ENCODE results near the gene C2orf49. TPM values are rescaled to one million over a fixed set of nuclear protein-coding genes. Genes with fewer than 3 reads are reported as not detected.

The C2orf49 gene
- total and polyA plus RNA-seq, 5 donors from 2014 or later, result 11.0 to 19.5 (median 11.7) TPM

- H3K36me3 Mint-ChIP-seq, result no peaks in the 10 kb centered on the region
- H3K4me1 ChIP-seq (ENCODE audit: control insufficient read depth, insufficient read depth, low read length, poor library complexity, severe bottlenecking), result no peaks in the 10 kb centered on the region
Measured at GRCh38 chr2:105387225-105387624, 49.9 kb downstream of the C2orf49 start.

GRCh38 chr2:105388971-105389381 lies 51.6 kb downstream of the C2orf49 start:
- Mint-ChIP-seq H3K4me3 (no peak overlapping the region), H3K4me1 (no peaks in the 10 kb centered on the region), H3K9me3 (peaks cover 0 to 1% (median 0%) of the 10 kb centered on the region in 7 donors), H3K27ac (no peak overlapping the region), H3K27me3 (peaks cover 5% of the 10 kb centered on the region), H3K36me3 (no peaks in the 10 kb centered on the region)
- no peaks in the 10 kb centered on the region for H3K9me3 ChIP-seq (ENCODE audit: control insufficient read depth in 2 of 2, low read length in 2 of 2)
- H3K36me3 ChIP-seq (ENCODE audit: control insufficient read depth, insufficient read depth, low read length), result no peaks in the 10 kb centered on the region
- no peak for DNase-seq
- no peak overlapping the region for H3K4me3 ChIP-seq (ENCODE audit: low read depth, low read length)
- H3K27ac ChIP-seq (ENCODE audit: insufficient read depth, low read length, poor library complexity, severe bottlenecking), result no peak overlapping the region
- no peaks in the 10 kb centered on the region for H3K4me1 ChIP-seq (ENCODE audit: control insufficient read depth, insufficient read depth, low read length, poor library complexity, severe bottlenecking)
- no peak for ATAC-seq (ENCODE audit: low read depth in 2 of 2)
- peaks cover 5% of the 10 kb centered on the region for H3K27me3 ChIP-seq (ENCODE audit: control insufficient read depth, insufficient read depth, low read length)

More at GRCh38 chr2:105387225-105387624, 49.9 kb downstream of the C2orf49 start:
- Mint-ChIP-seq H3K4me3 (no peak overlapping the region), H3K4me1 (no peaks in the 10 kb centered on the region), H3K27me3 (no peaks in the 10 kb centered on the region), H3K9me3 (peaks cover 0 to 1% (median 0%) of the 10 kb centered on the region in 7 donors), H3K27ac (no peak overlapping the region)
- ATAC-seq (ENCODE audit: low read depth in 2 of 2) (no peak), DNase-seq (no peak)
- Histone ChIP-seq H3K4me3 (ENCODE audit: low read depth, low read length) (no peak overlapping the region), H3K27me3 (ENCODE audit: control insufficient read depth, insufficient read depth, low read length) (no peaks in the 10 kb centered on the region), H3K9me3 (ENCODE audit: control insufficient read depth in 2 of 2, low read length in 2 of 2) (no peaks in the 10 kb centered on the region), H3K36me3 (ENCODE audit: control insufficient read depth, insufficient read depth, low read length) (no peaks in the 10 kb centered on the region), H3K27ac (ENCODE audit: insufficient read depth, low read length, poor library complexity, severe bottlenecking) (no peak overlapping the region)

- no peak for DNase-seq
- H3K36me3 ChIP-seq (ENCODE audit: control insufficient read depth, insufficient read depth, low read length), result no peaks in the 10 kb centered on the region
- Mint-ChIP-seq H3K27ac (peak overlapping the region in 1 of 3 donors; percentile 56), H3K36me3 (no peaks in the 10 kb centered on the region), H3K9me3 (no peaks in the 10 kb centered on the region), H3K27me3 (peaks cover 17% of the 10 kb centered on the region), H3K4me1 (no peaks in the 10 kb centered on the region), H3K4me3 (no peak overlapping the region)
- H3K9me3 ChIP-seq (ENCODE audit: control insufficient read depth in 2 of 2, low read length in 2 of 2), result no peaks in the 10 kb centered on the region
- no peak overlapping the region for H3K4me3 ChIP-seq (ENCODE audit: low read depth, low read length)
- no peaks in the 10 kb centered on the region for H3K4me1 ChIP-seq (ENCODE audit: control insufficient read depth, insufficient read depth, low read length, poor library complexity, severe bottlenecking)
- H3K27me3 ChIP-seq (ENCODE audit: control insufficient read depth, insufficient read depth, low read length), result peaks cover 9% of the 10 kb centered on the region
- H3K27ac ChIP-seq (ENCODE audit: insufficient read depth, low read length, poor library complexity, severe bottlenecking), result no peak overlapping the region
- ATAC-seq (ENCODE audit: low read depth in 2 of 2), result no peak
Measured at GRCh38 chr2:105390454-105390853, 53.1 kb downstream of the C2orf49 start.

GRCh38 chr2:105391058-105391627 lies 53.8 kb downstream of the C2orf49 start:
- Mint-ChIP-seq H3K36me3 (no peaks in the 10 kb centered on the region), H3K27me3 (peaks cover 23% of the 10 kb centered on the region), H3K4me3 (no peak overlapping the region), H3K9me3 (no peaks in the 10 kb centered on the region), H3K4me1 (no peaks in the 10 kb centered on the region), H3K27ac (no peak overlapping the region)
- DNase-seq (no peak), ATAC-seq (ENCODE audit: low read depth in 2 of 2) (no peak)
- H3K9me3 ChIP-seq (ENCODE audit: control insufficient read depth in 2 of 2, low read length in 2 of 2), result no peaks in the 10 kb centered on the region
- peaks cover 9% of the 10 kb centered on the region for H3K27me3 ChIP-seq (ENCODE audit: control insufficient read depth, insufficient read depth, low read length)
- no peak overlapping the region for H3K4me3 ChIP-seq (ENCODE audit: low read depth, low read length)
- no peak overlapping the region for H3K27ac ChIP-seq (ENCODE audit: insufficient read depth, low read length, poor library complexity, severe bottlenecking)
- H3K36me3 ChIP-seq (ENCODE audit: control insufficient read depth, insufficient read depth, low read length), result no peaks in the 10 kb centered on the region
- no peaks in the 10 kb centered on the region for H3K4me1 ChIP-seq (ENCODE audit: control insufficient read depth, insufficient read depth, low read length, poor library complexity, severe bottlenecking)

GRCh38 chr2:105391763-105392662 lies 54.7 kb downstream of the C2orf49 start:
- no peak overlapping the region for H3K27ac Mint-ChIP-seq
- no peak overlapping the region for H3K4me3 ChIP-seq (ENCODE audit: low read depth, low read length)
- no peak for ATAC-seq (ENCODE audit: low read depth in 2 of 2)
- no peak overlapping the region for H3K4me3 Mint-ChIP-seq
- no peaks in the 10 kb centered on the region for H3K9me3 Mint-ChIP-seq
- H3K9me3 ChIP-seq (ENCODE audit: control insufficient read depth in 2 of 2, low read length in 2 of 2), result no peaks in the 10 kb centered on the region
- H3K27ac ChIP-seq (ENCODE audit: insufficient read depth, low read length, poor library complexity, severe bottlenecking), result no peak overlapping the region
- H3K4me1 Mint-ChIP-seq, result no peaks in the 10 kb centered on the region
- no peaks in the 10 kb centered on the region for H3K4me1 ChIP-seq (ENCODE audit: control insufficient read depth, insufficient read depth, low read length, poor library complexity, severe bottlenecking)
- H3K27me3 ChIP-seq (ENCODE audit: control insufficient read depth, insufficient read depth, low read length), result peaks cover 12% of the 10 kb centered on the region
- no peak for DNase-seq
- H3K36me3 Mint-ChIP-seq, result no peaks in the 10 kb centered on the region
- H3K36me3 ChIP-seq (ENCODE audit: control insufficient read depth, insufficient read depth, low read length), result no peaks in the 10 kb centered on the region
- H3K27me3 Mint-ChIP-seq, result peaks cover 32% of the 10 kb centered on the region

GRCh38 chr2:105393373-105394055 lies 56.2 kb downstream of the C2orf49 start:
- no peak overlapping the region for H3K27ac ChIP-seq (ENCODE audit: insufficient read depth, low read length, poor library complexity, severe bottlenecking)
- peaks cover 21% of the 10 kb centered on the region for H3K27me3 ChIP-seq (ENCODE audit: control insufficient read depth, insufficient read depth, low read length)
- Mint-ChIP-seq H3K4me3 (no peak overlapping the region), H3K27ac (no peak overlapping the region), H3K36me3 (no peaks in the 10 kb centered on the region), H3K4me1 (peaks cover 0 to 5% (median 4%) of the 10 kb centered on the region in 4 donors), H3K9me3 (no peaks in the 10 kb centered on the region), H3K27me3 (peaks cover 42% of the 10 kb centered on the region)
- no peak overlapping the region for H3K4me3 ChIP-seq (ENCODE audit: low read depth, low read length)
- H3K9me3 ChIP-seq (ENCODE audit: control insufficient read depth in 2 of 2, low read length in 2 of 2), result no peaks in the 10 kb centered on the region
- no peak for ATAC-seq (ENCODE audit: low read depth in 2 of 2)
- no peaks in the 10 kb centered on the region for H3K36me3 ChIP-seq (ENCODE audit: control insufficient read depth, insufficient read depth, low read length)
- peaks cover 4% of the 10 kb centered on the region for H3K4me1 ChIP-seq (ENCODE audit: control insufficient read depth, insufficient read depth, low read length, poor library complexity, severe bottlenecking)
- DNase-seq, result no peak

- Mint-ChIP-seq H3K4me3 (no peak overlapping the region), H3K27ac (no peak overlapping the region), H3K36me3 (no peaks in the 10 kb centered on the region), H3K4me1 (peaks cover 0 to 8% (median 4%) of the 10 kb centered on the region in 4 donors), H3K9me3 (no peaks in the 10 kb centered on the region), H3K27me3 (peaks cover 49% of the 10 kb centered on the region)
- ATAC-seq (ENCODE audit: low read depth in 2 of 2) (no peak), DNase-seq (no peak)
- Histone ChIP-seq H3K36me3 (ENCODE audit: control insufficient read depth, insufficient read depth, low read length) (no peaks in the 10 kb centered on the region), H3K4me3 (ENCODE audit: low read depth, low read length) (no peak overlapping the region), H3K27me3 (ENCODE audit: control insufficient read depth, insufficient read depth, low read length) (peaks cover 28% of the 10 kb centered on the region), H3K27ac (ENCODE audit: insufficient read depth, low read length, poor library complexity, severe bottlenecking) (no peak overlapping the region), H3K9me3 (ENCODE audit: control insufficient read depth in 2 of 2, low read length in 2 of 2) (no peaks in the 10 kb centered on the region), H3K4me1 (ENCODE audit: control insufficient read depth, insufficient read depth, low read length, poor library complexity, severe bottlenecking) (peaks cover 13% of the 10 kb centered on the region)
Measured at GRCh38 chr2:105394951-105395611, 57.7 kb downstream of the C2orf49 start.
